Stimulated activated CD8-positive, alpha-beta memory T cell treated with anti-CD3 and anti-CD28 coated beads, Interleukin-15, amount 100 ng/mL, for 1 hour (primary cell): ENCODE results near the gene NSG1.

Experiments
- DNase-seq: peaks from one replicate; pipeline ENCODE4 v3.0.0-alpha.2; 2020; ENCODE audit warnings: low read depth

NSG1 gene

GRCh38 chr4:4396628-4397440 is 9.9 kb downstream of the NSG1 start:
- DNase-seq, result no peak

GRCh38 chr4:4397441-4397819 is 10.5 kb downstream of the NSG1 start:
- no peak for DNase-seq

- no peak for DNase-seq
Measured at GRCh38 chr4:4398430-4398829, 11.5 kb downstream of the NSG1 start.

- DNase-seq, result no peak
Measured at GRCh38 chr4:4401036-4401435, 14.1 kb downstream of the NSG1 start.

- no peak for DNase-seq
Measured at GRCh38 chr4:4402966-4403365, 16.1 kb downstream of the NSG1 start.

DNA sequence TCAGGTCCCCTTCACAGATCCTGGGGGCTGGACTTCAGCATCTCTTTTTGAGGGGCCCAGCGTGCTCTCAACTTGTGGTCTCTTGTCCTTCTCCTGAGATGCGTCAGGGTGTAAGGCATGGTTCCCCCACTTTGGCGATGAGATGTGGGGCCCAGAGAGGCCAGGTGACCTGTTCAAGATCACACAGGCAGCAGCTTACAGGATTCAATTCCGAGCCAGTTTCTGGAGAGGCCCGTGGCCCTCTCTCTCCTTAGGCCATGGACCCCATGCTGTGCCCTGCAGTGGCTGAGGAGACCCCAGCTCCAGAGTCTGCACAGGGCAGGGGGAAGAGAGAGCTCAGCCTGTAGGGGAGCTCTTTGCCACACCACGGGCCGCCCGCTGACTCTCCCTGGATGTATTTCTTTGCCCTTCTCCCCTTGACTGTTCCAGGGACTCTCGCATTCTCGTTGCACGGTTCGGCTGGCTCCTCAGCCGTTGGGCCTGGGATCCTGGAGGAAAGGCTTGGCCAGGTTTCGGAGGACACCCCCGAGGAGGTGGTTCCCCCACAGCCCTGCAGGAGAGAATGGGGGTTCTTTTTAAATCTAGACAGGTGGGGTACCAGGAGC is 18.6 kb downstream of the NSG1 start:
- no peak for DNase-seq

DNA sequence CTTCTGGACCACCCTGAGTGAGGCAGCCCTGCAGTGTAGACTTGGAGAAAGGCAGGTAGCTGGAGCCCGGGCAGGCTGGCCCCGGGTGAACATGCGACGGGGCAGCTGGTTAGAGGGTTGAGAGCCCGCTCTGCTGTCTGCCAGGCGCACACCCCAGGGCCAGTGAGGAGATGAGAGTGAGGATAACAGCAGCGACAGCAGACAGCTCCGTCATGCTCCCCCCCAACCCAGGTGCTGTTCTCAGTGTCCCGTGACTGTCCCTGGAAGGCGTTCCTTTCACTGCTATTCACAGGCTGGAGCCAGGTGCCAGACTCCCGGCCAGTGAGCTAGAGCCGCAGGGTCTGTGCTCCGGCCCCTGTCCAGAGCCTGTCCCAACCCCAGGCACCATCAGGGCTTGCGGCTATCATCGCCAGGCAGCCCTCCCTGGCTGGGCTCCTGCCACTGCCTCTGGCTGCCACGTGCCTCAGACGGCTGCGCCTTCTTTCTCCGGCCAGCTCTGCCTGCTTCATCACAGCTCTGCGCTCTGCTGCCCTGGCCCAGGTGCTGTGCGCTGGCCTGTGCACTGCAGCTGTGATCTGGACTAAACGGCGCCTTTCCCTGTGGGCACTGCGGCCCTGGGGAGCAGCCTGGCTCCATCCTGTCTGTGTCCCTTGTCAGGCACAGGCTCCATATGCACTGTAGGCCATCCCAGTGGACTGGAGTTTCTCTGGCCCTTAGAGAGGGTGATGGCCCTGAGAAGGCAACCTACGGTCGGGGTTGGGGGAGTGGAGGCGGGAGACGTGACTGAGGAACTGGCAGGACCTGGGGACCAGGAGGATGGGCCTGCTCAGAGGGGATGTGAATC is 19.8 kb downstream of the NSG1 start:
- DNase-seq, result no peak

GRCh38 chr4:4407299-4408131 is 20.6 kb downstream of the NSG1 start:
- DNase-seq, result no peak

GRCh38 chr4:4408132-4408523 is 21.2 kb downstream of the NSG1 start:
- no peak for DNase-seq

DNA sequence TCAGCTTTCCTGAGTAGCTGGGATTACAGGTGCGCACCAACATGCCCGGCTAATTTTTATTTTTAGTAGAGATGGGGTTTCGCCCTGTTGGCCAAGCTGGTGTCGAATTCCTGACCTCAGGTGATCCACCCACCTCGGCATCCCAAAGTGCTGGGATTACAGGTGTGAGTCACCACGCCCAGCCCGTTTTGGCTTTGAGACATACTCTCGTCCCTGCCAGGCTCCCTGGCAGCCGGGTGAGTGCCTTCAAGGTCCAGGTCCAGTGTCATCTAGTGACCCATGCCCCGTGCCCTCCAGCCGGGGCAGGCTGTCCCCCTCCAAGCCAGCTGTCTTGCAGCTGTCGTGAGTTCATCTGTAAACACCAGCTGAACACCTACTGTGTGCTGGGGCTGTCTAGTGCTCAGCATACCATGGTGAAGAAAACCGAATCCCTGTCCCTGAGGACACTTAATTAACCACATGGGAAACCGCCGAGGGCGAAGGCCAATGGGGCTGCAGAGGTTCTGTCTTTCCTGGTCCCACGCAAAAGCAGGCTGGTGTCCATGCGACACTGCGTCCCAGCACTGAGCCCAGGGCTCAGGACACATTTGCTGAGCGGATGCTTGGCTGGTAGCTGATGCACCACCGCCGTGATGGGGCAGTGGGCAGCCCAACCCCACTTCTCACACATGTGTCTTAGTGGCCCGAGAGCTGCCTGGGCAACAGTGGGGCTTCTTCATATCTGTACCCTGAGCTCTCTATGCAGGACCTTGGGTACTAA is 21.9 kb downstream of the NSG1 start:
- DNase-seq, result no peak

DNA sequence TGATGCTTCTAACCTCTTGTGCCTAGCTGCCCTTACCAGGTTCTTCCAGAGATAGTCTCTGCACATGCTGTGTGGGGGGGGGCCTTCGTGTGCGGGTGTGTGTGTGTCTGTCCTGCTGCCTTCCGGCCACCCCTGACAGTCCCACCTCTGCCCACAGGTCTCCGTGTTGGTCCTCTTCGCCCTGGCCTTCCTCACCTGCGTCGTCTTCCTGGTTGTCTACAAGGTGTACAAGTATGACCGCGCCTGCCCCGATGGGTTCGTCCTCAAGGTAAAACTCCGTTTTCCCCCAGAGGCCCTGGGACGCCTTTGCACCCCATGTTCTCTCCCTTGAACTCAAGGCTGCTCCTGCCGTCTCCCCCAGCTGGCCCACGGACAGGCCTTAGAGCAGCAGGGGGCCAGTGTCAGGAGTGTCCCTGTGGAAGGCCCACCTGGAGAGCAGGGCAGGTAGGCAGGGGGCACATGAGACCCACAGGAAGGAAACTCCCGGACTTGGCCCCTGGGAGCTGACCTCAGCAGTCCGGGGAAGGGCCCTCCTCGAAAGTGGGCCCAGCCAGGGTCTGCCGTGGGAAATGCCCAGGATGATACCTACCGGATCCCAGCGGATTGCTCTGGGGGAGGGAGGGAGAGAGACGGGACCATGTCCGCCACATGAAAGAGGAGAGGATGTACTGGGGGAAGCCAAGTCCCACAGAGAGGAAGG is 22.7 kb downstream of the NSG1 start:
- no peak for DNase-seq

DNA sequence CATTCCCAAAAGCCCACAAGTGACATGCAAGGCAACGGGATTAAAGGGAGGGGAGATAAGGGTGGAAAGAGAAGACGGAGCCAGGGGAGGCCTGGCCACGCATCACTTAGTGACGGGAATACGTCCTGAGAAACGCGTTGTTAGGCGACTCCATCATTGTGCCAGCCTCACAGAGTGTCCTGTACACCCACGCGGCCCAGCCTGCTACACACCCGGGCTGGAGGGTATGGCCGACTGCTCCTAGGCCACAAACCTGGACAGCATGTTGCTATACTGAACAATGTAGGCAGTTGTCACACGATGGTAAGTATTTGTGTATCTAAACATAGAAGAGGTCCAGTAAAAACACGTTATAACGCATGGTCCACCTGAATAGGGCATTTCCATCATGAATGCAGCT is 23.4 kb downstream of the NSG1 start:
- DNase-seq, result no peak

DNA sequence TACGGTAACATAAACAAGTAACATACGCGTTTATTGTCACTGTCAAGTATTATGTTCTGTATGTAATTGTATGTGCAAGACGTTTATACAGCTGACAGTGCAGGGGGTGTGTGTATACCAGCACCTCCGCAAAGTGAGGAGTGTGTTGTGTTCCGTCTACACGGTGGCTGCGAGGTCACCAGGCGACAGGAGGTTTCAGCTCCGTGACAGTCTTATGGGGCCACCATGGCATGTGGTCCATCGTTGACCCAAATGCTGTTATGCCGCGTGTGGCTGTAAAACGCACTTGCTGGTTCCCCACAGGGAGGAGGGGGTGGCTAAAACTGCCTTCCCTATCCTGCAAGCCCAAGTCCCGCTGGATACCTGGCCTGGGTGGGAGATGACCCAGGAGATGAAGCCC is 25.0 kb downstream of the NSG1 start:
- DNase-seq, result no peak

DNA sequence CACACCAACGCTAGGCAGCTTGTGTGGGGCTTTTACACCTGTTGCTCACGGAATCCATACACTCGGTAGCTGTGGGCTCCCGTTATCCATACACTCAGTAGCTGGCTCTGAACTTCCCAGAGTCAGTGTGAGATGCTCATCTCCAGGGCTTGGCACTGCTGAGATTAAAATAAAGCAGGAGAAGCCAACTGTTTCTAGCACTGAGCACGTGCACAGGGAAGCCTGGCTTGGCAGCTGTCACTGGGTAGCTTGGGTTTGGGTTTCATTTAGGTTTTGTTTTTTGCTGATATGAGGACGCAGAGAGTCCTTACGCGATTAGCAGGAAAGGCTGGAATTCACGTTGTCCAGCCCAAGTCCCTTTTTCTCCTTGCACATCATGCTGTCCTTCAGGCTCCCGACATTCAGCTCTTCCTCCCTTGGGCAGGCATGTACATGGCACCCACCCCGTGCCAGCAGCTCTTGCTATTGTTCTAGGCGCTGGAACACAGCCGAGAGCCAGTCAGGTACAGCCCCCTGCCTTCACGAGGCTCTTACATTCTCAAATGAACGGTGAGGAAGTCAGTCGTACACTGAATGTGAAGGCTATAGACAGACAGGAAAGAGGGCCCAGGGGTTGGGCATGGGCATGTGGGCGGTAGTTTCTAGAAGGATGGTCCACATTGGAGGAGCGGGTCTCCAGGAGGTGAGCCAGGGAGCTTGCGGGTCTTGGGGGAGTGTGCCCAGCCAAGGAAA is 25.9 kb downstream of the NSG1 start:
- DNase-seq, result no peak

GRCh38 chr4:4413373-4413725 is 26.4 kb downstream of the NSG1 start:
- no peak for DNase-seq

- DNase-seq, result no peak
Measured at GRCh38 chr4:4413806-4414205, 26.9 kb downstream of the NSG1 start.

GRCh38 chr4:4415107-4415805 is 28.4 kb downstream of the NSG1 start:
- DNase-seq, result no peak

- no peak for DNase-seq
Measured at GRCh38 chr4:4415806-4416805, 29.2 kb downstream of the NSG1 start.
